HepG2 (cell line): ENCODE data around the gene EARS2. TPM values are rescaled to one million over a fixed set of nuclear protein-coding genes. Genes with fewer than 3 reads are reported as not detected.

Source experiments
- CREBL2 ChIP-seq: sonication (generic); formaldehyde crosslinking; IDR thresholded peaks from 2 replicates; pipeline ENCODE4 v1.8.1; 2023; ENCODE audit warnings: missing genetic modification reagents, mild to moderate bottlenecking, borderline replicate concordance
- ELK4 ChIP-seq: sonication (generic); formaldehyde crosslinking; IDR thresholded peaks from 2 replicates; pipeline ENCODE4 v1.9.0; 2021; ENCODE audit warnings: missing genetic modification reagents, borderline replicate concordance
- GTF2F1 ChIP-seq: fragments of 150-350 bp; IDR thresholded peaks from 2 replicates; pipeline ENCODE4 v1.6.1; 2014; ENCODE audit warnings: low read length
- HOXA7 ChIP-seq: sonication (generic); formaldehyde crosslinking; IDR thresholded peaks from 2 replicates; pipeline ENCODE4 v1.8.1; 2022; ENCODE audit warnings: mild to moderate bottlenecking, missing genetic modification reagents, moderate library complexity
- NCOR1 ChIP-seq: fragments of 200-600 bp; sonication (generic); IDR thresholded peaks from 2 replicates; pipeline ENCODE4 v1.7.0; 2017; ENCODE audit warnings: antibody characterized with exemption, low read length, borderline replicate concordance
- ONECUT2 ChIP-seq: sonication (generic); formaldehyde crosslinking; IDR thresholded peaks from 2 replicates; pipeline ENCODE4 v1.4.0; 2020; ENCODE audit warnings: missing genetic modification reagents
- PAX8 ChIP-seq: sonication (generic); formaldehyde crosslinking; IDR thresholded peaks from 2 replicates; pipeline ENCODE4 v1.8.0; 2022; ENCODE audit warnings: mild to moderate bottlenecking, missing genetic modification reagents, borderline replicate concordance
- TBL1XR1 ChIP-seq: fragments of 150-350 bp; IDR thresholded peaks from 2 replicates; pipeline ENCODE4 v1.6.1; 2014; ENCODE audit warnings: borderline replicate concordance, low read length; ENCODE audit not compliant: partially characterized antibody
- THAP7 ChIP-seq: sonication (generic); formaldehyde crosslinking; IDR thresholded peaks from 2 replicates; pipeline ENCODE4 v1.8.1; 2023; ENCODE audit warnings: mild to moderate bottlenecking, missing genetic modification reagents
- YEATS4 ChIP-seq: sonication (generic); formaldehyde crosslinking; IDR thresholded peaks from 2 replicates; pipeline ENCODE4 v1.4.0; 2020; ENCODE audit warnings: missing genetic modification reagents, borderline replicate concordance
- ZNF12 ChIP-seq: sonication (generic); formaldehyde crosslinking; IDR thresholded peaks from 2 replicates; pipeline ENCODE4 v1.5.0; 2020; ENCODE audit warnings: missing genetic modification reagents
- ZNF136 ChIP-seq: sonication (generic); formaldehyde crosslinking; IDR thresholded peaks from 2 replicates; pipeline ENCODE4 v1.8.1; 2022; ENCODE audit warnings: low read depth, mild to moderate bottlenecking, moderate library complexity, missing genetic modification reagents
- ZNF430 ChIP-seq: sonication (generic); formaldehyde crosslinking; IDR thresholded peaks from 2 replicates; pipeline ENCODE4 v1.9.0; 2021; ENCODE audit warnings: mild to moderate bottlenecking, missing genetic modification reagents
- ZNF720 ChIP-seq: sonication (generic); formaldehyde crosslinking; IDR thresholded peaks from 2 replicates; pipeline ENCODE4 v1.4.0; 2020; ENCODE audit warnings: missing genetic modification reagents
- polyA plus RNA-seq, 8 experiments: library from polyadenylated mRNA; depleted of rRNA in 3 of 8; stranded (reverse) in 7 of 8; unstranded in 1 of 8; fragments of >200 nt; fragmentation: Illumina TruSeq in 4 of 8; extraction: Trizol in 4 of 8; gene quantifications; 2 replicates each; pipeline versions ENCODE4 v1.2.1 to v1.2.3, GENCODE V29; 2011 to 2016; ENCODE audit warnings: low read depth in 4 of 8, missing spikeins in 1 of 8, mixed read lengths in 1 of 8; ENCODE audit not compliant: insufficient read depth in 1 of 8
- total RNA-seq, 5 experiments: library from RNA; depleted of rRNA; stranded (reverse); fragments of >200 nt; fragmentation: Illumina TruSeq; extraction: Trizol; gene quantifications; 2 replicates each; pipeline ENCODE4 v1.2.3, GENCODE V29; 2016; ENCODE audit warnings: low read depth in 1 of 5
- TF ChIP-seq, protein P1 (sequence below): sonication (generic); formaldehyde crosslinking; IDR thresholded peaks from 2 replicates; pipeline ENCODE4 v1.5.0; 2020; ENCODE audit warnings: missing genetic modification reagents, mild to moderate bottlenecking, borderline replicate concordance
- TF ChIP-seq, protein P2 (sequence below): sonication (generic); formaldehyde crosslinking; IDR thresholded peaks from 2 replicates; pipeline ENCODE4 v1.4.0; 2020; ENCODE audit warnings: missing genetic modification reagents
- TF ChIP-seq, protein P3 (sequence below): sonication (generic); formaldehyde crosslinking; IDR thresholded peaks from 2 replicates; pipeline ENCODE4 v1.5.1; 2020; ENCODE audit warnings: mild to moderate bottlenecking, missing genetic modification reagents, moderate library complexity

Gene EARS2
- total and polyA plus RNA-seq, 2 of the 13 experiments (the other 11 are each of a cell fraction or from before 2014, with no cell fraction given) = 49.4 to 80.4 TPM

DNA sequence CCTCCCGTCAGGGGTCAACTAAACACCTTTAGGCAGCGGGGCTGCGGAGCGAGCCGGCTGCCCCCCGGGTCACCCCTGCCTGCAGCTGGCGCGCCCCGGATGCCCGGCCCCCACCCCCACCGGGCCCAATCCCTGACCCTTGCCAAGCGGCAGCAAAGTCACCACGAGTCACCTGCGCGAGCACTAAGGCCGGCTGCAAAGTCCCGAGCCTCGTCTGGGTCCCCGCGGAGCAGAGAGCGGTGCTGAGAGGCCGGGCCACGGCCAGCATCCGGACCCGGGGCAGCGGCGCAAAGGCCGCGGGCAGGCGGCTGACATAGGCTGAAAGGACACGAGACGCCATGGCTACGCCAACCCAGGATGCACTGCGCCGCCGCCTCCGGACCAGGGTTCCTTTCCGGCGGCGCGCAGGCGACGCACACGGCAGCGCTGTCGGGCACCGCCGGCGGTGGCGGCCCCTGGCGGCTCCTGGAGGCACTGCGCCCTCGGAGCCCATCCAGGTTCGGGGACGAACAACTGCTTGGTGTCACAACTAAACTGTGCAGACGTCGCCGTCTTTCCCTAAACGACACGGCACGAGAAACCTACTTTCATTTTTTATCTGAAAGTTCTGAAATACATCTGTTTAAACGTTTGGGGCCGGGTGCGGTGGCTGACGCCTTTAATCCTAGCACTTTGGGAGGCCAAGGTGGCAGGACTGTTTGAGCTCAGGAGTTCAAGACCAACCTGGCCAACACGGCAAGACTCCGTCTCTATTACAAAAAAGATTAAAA, 39.0 kb upstream of the EARS2 start, which contains the start of gene NDUFAB1 (continued):
- no peak for TF ChIP-seq HOXA7 (CRISPR knock-in tag)
- TF ChIP-seq THAP7 (CRISPR knock-in tag) = no peak
- TF ChIP-seq, protein P1, sequence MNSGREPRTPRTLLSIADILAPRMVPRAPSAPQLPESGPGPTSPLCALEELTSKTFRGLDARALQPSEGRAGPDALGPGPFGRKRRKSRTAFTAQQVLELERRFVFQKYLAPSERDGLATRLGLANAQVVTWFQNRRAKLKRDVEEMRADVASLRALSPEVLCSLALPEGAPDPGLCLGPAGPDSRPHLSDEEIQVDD (CRISPR knock-in tag) = peak; percentile 24; the same call in 1 of the 2 replicates
- TF ChIP-seq, protein P2, sequence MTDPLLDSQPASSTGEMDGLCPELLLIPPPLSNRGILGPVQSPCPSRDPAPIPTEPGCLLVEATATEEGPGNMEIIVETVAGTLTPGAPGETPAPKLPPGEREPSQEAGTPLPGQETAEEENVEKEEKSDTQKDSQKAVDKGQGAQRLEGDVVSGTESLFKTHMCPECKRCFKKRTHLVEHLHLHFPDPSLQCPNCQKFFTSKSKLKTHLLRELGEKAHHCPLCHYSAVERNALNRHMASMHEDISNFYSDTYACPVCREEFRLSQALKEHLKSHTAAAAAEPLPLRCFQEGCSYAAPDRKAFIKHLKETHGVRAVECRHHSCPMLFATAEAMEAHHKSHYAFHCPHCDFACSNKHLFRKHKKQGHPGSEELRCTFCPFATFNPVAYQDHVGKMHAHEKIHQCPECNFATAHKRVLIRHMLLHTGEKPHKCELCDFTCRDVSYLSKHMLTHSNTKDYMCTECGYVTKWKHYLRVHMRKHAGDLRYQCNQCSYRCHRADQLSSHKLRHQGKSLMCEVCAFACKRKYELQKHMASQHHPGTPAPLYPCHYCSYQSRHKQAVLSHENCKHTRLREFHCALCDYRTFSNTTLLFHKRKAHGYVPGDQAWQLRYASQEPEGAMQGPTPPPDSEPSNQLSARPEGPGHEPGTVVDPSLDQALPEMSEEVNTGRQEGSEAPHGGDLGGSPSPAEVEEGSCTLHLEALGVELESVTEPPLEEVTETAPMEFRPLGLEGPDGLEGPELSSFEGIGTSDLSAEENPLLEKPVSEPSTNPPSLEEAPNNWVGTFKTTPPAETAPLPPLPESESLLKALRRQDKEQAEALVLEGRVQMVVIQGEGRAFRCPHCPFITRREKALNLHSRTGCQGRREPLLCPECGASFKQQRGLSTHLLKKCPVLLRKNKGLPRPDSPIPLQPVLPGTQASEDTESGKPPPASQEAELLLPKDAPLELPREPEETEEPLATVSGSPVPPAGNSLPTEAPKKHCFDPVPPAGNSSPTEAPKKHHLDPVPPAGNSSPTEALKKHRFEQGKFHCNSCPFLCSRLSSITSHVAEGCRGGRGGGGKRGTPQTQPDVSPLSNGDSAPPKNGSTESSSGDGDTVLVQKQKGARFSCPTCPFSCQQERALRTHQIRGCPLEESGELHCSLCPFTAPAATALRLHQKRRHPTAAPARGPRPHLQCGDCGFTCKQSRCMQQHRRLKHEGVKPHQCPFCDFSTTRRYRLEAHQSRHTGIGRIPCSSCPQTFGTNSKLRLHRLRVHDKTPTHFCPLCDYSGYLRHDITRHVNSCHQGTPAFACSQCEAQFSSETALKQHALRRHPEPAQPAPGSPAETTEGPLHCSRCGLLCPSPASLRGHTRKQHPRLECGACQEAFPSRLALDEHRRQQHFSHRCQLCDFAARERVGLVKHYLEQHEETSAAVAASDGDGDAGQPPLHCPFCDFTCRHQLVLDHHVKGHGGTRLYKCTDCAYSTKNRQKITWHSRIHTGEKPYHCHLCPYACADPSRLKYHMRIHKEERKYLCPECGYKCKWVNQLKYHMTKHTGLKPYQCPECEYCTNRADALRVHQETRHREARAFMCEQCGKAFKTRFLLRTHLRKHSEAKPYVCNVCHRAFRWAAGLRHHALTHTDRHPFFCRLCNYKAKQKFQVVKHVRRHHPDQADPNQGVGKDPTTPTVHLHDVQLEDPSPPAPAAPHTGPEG (CRISPR knock-in tag) = peak; percentile 70; the same call in 1 of the 2 replicates
- TF ChIP-seq YEATS4 (CRISPR knock-in tag) = peak; percentile 99
- peak; percentile 83; the same call in 1 of the 2 replicates for TF ChIP-seq CREBL2 (CRISPR knock-in tag)
- peak; percentile 95 for TF ChIP-seq PAX8 (CRISPR knock-in tag)
- TF ChIP-seq GTF2F1 = peak; percentile 69; the same call in 1 of the 2 replicates
- TF ChIP-seq TBL1XR1 = peak; percentile 67
- peak; percentile 95 for TF ChIP-seq ZNF430 (CRISPR knock-in tag)
- no peak for TF ChIP-seq NCOR1
- no peak for TF ChIP-seq ONECUT2 (CRISPR knock-in tag)
- TF ChIP-seq ZNF136 (CRISPR knock-in tag) = peak; percentile 93; the same call in 1 of the 2 replicates
- TF ChIP-seq ZNF12 (CRISPR knock-in tag) = peak; percentile 70; the same call in 1 of the 2 replicates
- TF ChIP-seq, protein P3, sequence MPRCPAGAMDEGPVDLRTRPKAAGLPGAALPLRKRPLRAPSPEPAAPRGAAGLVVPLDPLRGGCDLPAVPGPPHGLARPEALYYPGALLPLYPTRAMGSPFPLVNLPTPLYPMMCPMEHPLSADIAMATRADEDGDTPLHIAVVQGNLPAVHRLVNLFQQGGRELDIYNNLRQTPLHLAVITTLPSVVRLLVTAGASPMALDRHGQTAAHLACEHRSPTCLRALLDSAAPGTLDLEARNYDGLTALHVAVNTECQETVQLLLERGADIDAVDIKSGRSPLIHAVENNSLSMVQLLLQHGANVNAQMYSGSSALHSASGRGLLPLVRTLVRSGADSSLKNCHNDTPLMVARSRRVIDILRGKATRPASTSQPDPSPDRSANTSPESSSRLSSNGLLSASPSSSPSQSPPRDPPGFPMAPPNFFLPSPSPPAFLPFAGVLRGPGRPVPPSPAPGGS (CRISPR knock-in tag) = peak; percentile 93
- TF ChIP-seq ELK4 (CRISPR knock-in tag) = peak; percentile 92; the same call in 1 of the 2 replicates
- TF ChIP-seq ZNF720 (CRISPR knock-in tag) = no peak
